OCI-LY3 (cell line): ENCODE measurements around the gene GRIN3A.

Source experiments
- H2AFZ ChIP-seq: fragments of 200-600, 300-600 bp; shearing (Covaris generic); 2 replicates; pipeline ENCODE4 v1.6.0; 2014; ENCODE audit warnings: antibody characterized with exemption, low read depth, low read length
- H3K27ac ChIP-seq: fragments of 200-600, 300-600 bp; sonication (generic); 2 replicates; pipeline ENCODE4 v1.5.1; 2014; ENCODE audit warnings: mild to moderate bottlenecking, low read length, moderate library complexity, mixed read lengths
- H3K27me3 ChIP-seq: fragments of 200-600, 300-600 bp; sonication (generic); 2 replicates; pipeline ENCODE4 v1.6.1; 2014; ENCODE audit warnings: low read depth, low read length, mixed read lengths
- H3K36me3 ChIP-seq: fragments of 200-600, 300-600 bp; sonication (generic); replicated peaks from 2 replicates; pipeline ENCODE3; 2014; ENCODE audit warnings: low read depth, low read length, mixed read lengths
- H3K4me1 ChIP-seq: fragments of 300-600, 200-600 bp; sonication (generic); 2 replicates; pipeline ENCODE4 v1.6.1; 2014; ENCODE audit warnings: low read length, mixed read lengths
- H3K4me2 ChIP-seq: fragments of 200-600, 300-600 bp; sonication (generic); 2 replicates; pipeline ENCODE4 v1.6.1; 2014; ENCODE audit warnings: low read length, mixed read lengths
- H3K4me3 ChIP-seq: fragments of 300-600, 200-600 bp; sonication (generic); 2 replicates; pipeline ENCODE4 v1.5.1; 2014; ENCODE audit warnings: antibody characterized with exemption, mild to moderate bottlenecking, low read length, moderate library complexity
- H3K79me2 ChIP-seq: fragments of 300-600, 200-600 bp; shearing (Covaris generic); 2 replicates; pipeline ENCODE4 v1.6.1; 2014; ENCODE audit warnings: mild to moderate bottlenecking, low read length, mixed read lengths
- H3K9ac ChIP-seq: fragments of 300-600, 200-600 bp; shearing (Covaris generic); 2 replicates; pipeline ENCODE4 v1.6.0; 2014; ENCODE audit warnings: mild to moderate bottlenecking, low read length, moderate library complexity
- H3K9me3 ChIP-seq: fragments of 200-600, 300-600 bp; shearing (Covaris generic); 2 replicates; pipeline ENCODE4 v1.6.1; 2014; ENCODE audit warnings: low read length, mixed read lengths; ENCODE audit not compliant: insufficient read depth
- H4K20me1 ChIP-seq: fragments of 200-600, 300-600 bp; sonication (generic); 2 replicates; pipeline ENCODE4 v1.6.1; 2016; ENCODE audit warnings: low read length, mixed read lengths; ENCODE audit not compliant: insufficient read depth
- CTCF ChIP-seq: fragments of 200-600, 300-600 bp; sonication (generic); IDR thresholded peaks from 2 replicates; pipeline ENCODE4 v1.5.1; 2014; ENCODE audit warnings: antibody characterized with exemption, low read length, low read depth
- EZH2phosphoT487 ChIP-seq: fragments of 200-600 bp; shearing (Covaris generic); IDR thresholded peaks from 2 replicates; pipeline ENCODE4 v1.6.1; 2018; ENCODE audit warnings: antibody characterized with exemption, mixed run types, low read depth

GRIN3A gene

GRCh38 chr9:101566904-101567724 lies 171.3 kb downstream of the GRIN3A start:
- Histone ChIP-seq H3K4me2 (no peak overlapping the region), H3K79me2 (no peaks in the 10 kb centered on the region), H2AFZ (no peak overlapping the region), H3K4me1 (no peaks in the 10 kb centered on the region), H3K36me3 (peaks cover 48% of the 10 kb centered on the region), H3K9me3 (no peaks in the 10 kb centered on the region), H3K27me3 (no peaks in the 10 kb centered on the region), H3K27ac (no peak overlapping the region), H4K20me1 (no peaks in the 10 kb centered on the region), H3K9ac (no peak overlapping the region), H3K4me3 (no peak overlapping the region)
- TF ChIP-seq CTCF: peak; percentile 57
- TF ChIP-seq EZH2phosphoT487: no peak

GRCh38 chr9:101564252-101564651 lies 174.2 kb downstream of the GRIN3A start:
- H3K36me3 ChIP-seq: peaks cover 60% of the 10 kb centered on the region
- H3K4me2 ChIP-seq: no peak overlapping the region

GRCh38 chr9:101562966-101563365 lies 175.5 kb downstream of the GRIN3A start:
- H3K4me2 ChIP-seq: no peak overlapping the region
- H3K4me1 ChIP-seq: no peaks in the 10 kb centered on the region
- no peak for TF ChIP-seq EZH2phosphoT487
- no peak for TF ChIP-seq CTCF
- no peak overlapping the region for H3K9ac ChIP-seq
- peaks cover 63% of the 10 kb centered on the region for H3K36me3 ChIP-seq
- no peaks in the 10 kb centered on the region for H4K20me1 ChIP-seq
- H3K79me2 ChIP-seq: no peaks in the 10 kb centered on the region; the same call in 1 of the 2 replicates
- H3K9me3 ChIP-seq: no peaks in the 10 kb centered on the region
- H3K27me3 ChIP-seq: no peaks in the 10 kb centered on the region
- H3K27ac ChIP-seq: no peak overlapping the region
- no peak overlapping the region for H3K4me3 ChIP-seq
- no peak overlapping the region for H2AFZ ChIP-seq

More at GRCh38 chr9:101564252-101564651, 174.2 kb downstream of the GRIN3A start:
- no peaks in the 10 kb centered on the region for H3K4me1 ChIP-seq
- no peak for TF ChIP-seq CTCF
- TF ChIP-seq EZH2phosphoT487: no peak
- H4K20me1 ChIP-seq: no peaks in the 10 kb centered on the region
- H3K9ac ChIP-seq: no peak overlapping the region
- H2AFZ ChIP-seq: no peak overlapping the region
- H3K27me3 ChIP-seq: no peaks in the 10 kb centered on the region
- H3K79me2 ChIP-seq: no peaks in the 10 kb centered on the region; the same call in 1 of the 2 replicates
- no peak overlapping the region for H3K4me3 ChIP-seq
- H3K9me3 ChIP-seq: no peaks in the 10 kb centered on the region
- no peak overlapping the region for H3K27ac ChIP-seq

GRCh38 chr9:101561740-101562139 lies 176.7 kb downstream of the GRIN3A start:
- Histone ChIP-seq H3K4me3 (no peak overlapping the region), H3K4me1 (no peaks in the 10 kb centered on the region), H3K4me2 (no peak overlapping the region), H3K27me3 (no peaks in the 10 kb centered on the region), H3K9me3 (no peaks in the 10 kb centered on the region), H3K36me3 (peaks cover 64% of the 10 kb centered on the region), H3K27ac (no peak overlapping the region), H3K79me2 (no peaks in the 10 kb centered on the region; the same call in 1 of the 2 replicates), H3K9ac (no peak overlapping the region), H4K20me1 (no peaks in the 10 kb centered on the region), H2AFZ (no peak overlapping the region)
- no peak for TF ChIP-seq CTCF
- TF ChIP-seq EZH2phosphoT487: no peak
